ENCODE measurements around the gene COL9A2. TPM values are rescaled to one million over a fixed set of nuclear protein-coding genes. Genes with fewer than 3 reads are reported as not detected.

Gene COL9A2
- total RNA-seq (2.9 and 3.4 TPM in 2 replicates), polyA plus RNA-seq (5.9 and 7.2 TPM in 2 replicates)

DNA sequence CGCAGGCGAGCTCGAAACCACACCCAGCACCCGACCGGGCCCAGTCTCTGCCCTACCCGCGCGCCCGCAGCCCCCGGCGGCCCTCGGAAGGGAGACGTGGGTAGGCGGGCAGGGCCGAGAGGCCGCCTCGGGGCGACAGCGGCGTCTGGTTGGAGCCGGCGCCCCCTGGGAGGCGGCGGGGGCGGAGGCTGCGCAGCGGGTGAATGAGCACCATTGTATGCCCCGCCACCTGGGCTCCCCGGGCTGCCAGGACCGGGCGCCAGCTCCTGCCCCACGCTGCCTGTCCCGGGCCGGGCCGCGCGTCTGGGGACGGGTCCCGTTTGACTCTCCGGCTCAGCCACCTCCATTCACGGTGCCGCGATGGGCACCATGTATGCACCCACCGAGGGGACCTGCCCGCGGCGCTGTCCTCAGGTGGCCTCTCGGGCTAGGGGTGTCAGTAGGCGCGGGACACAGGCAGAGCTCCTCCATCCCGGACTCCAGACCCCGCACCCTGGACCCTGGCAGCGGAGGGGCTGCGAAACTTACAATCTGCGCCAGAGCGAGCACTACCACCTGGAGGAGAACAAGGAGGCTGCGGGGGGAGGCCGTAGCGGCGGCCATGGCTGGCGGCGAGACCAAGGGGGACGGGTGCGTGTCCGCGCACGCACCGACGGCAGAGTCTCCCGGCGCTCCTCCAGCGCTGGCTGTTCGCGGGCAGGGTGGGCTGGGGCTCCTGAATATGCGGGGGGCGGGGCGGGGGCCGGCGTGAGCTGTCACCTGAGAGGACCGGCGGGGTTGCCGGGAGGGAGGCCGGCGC lies at the start of gene COL9A2:
COL9A2 (minus strand) TSS at position 692 of the 799 bp plus-strand sequence; CDS start at position 603, 89 bp downstream.
- peaks cover 43% of the 10 kb centered on the region for H3K27me3 ChIP-seq
- peak; percentile 37 to 48 for DNase-seq (ENCODE audit: low read depth in 1 of 2, low spot score in 1 of 2)
- no peaks in the 10 kb centered on the region for H3K36me3 ChIP-seq
- H3K4me1 ChIP-seq (ENCODE audit: low read depth) = peaks cover 7% of the 10 kb centered on the region
- H3K4me3 ChIP-seq = peak within 1 kb of the TSS; percentile 28
- H3K9me3 ChIP-seq (ENCODE audit: low read depth) = no peaks in the 10 kb centered on the region
- no peak for TF ChIP-seq CTCF (IDR thresholded peaks at IDR 0.05; ENCODE audit: low read depth, low read length)
- H3K27ac ChIP-seq = no peak within 1 kb of the TSS

- no peak for DNase-seq (ENCODE audit: low read depth in 1 of 2, low spot score in 1 of 2)
- Histone ChIP-seq H3K27ac (no peak overlapping the region), H3K4me3 (no peak overlapping the region), H3K36me3 (no peaks in the 10 kb centered on the region), H3K9me3 (ENCODE audit: low read depth) (no peaks in the 10 kb centered on the region), H3K4me1 (ENCODE audit: low read depth) (no peaks in the 10 kb centered on the region), H3K27me3 (no peaks in the 10 kb centered on the region)
- TF ChIP-seq CTCF (IDR thresholded peaks at IDR 0.05; ENCODE audit: low read depth, low read length) = no peak
Observed at GRCh38 chr1:40363721-40364120, 46.6 kb upstream of the COL9A2 start.

GRCh38 chr1:40362699-40363098 lies 45.6 kb upstream of the COL9A2 start:
- Histone ChIP-seq H3K27me3 (no peaks in the 10 kb centered on the region), H3K4me3 (no peak overlapping the region), H3K36me3 (no peaks in the 10 kb centered on the region), H3K9me3 (ENCODE audit: low read depth) (no peaks in the 10 kb centered on the region), H3K27ac (no peak overlapping the region), H3K4me1 (ENCODE audit: low read depth) (no peaks in the 10 kb centered on the region)
- no peak for TF ChIP-seq CTCF (IDR thresholded peaks at IDR 0.05; ENCODE audit: low read depth, low read length)
- DNase-seq (ENCODE audit: low read depth in 1 of 2, low spot score in 1 of 2) = peak in 1 of 2 donors; percentile 70

- Histone ChIP-seq H3K4me3 (no peak overlapping the region), H3K9me3 (ENCODE audit: low read depth) (no peaks in the 10 kb centered on the region), H3K4me1 (ENCODE audit: low read depth) (no peaks in the 10 kb centered on the region), H3K36me3 (no peaks in the 10 kb centered on the region), H3K27me3 (no peaks in the 10 kb centered on the region), H3K27ac (no peak overlapping the region)
- DNase-seq (ENCODE audit: low read depth in 1 of 2, low spot score in 1 of 2) = no peak
- TF ChIP-seq CTCF (IDR thresholded peaks at IDR 0.05; ENCODE audit: low read depth, low read length) = no peak
Observed at GRCh38 chr1:40362199-40362598, 45.1 kb upstream of the COL9A2 start.

DNA sequence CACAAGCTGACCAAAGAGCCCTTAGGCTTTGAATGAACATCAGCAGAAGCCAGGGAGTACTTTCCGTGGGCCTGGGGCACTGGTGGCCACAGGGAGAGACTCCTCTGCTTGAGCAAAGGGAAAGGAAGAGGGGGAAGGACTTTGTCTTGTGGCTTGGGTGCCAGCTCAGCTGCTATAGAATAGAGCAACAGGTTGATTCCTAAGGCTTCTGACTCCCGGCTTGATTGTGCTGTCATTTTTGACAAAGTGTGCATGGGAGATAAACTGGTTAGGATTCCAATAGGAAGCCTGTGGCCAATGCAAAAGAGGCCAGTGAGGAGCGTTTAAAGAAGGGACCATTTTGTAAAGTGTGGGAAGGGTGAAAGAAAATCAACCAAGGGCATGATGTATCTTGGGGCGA lies 44.6 kb upstream of the COL9A2 start:
- TF ChIP-seq CTCF (IDR thresholded peaks at IDR 0.05; ENCODE audit: low read depth, low read length) = no peak
- no peak for DNase-seq (ENCODE audit: low read depth in 1 of 2, low spot score in 1 of 2)

More for the DNA sequence above, 44.6 kb upstream of the COL9A2 start:
- Histone ChIP-seq H3K27me3 (no peaks in the 10 kb centered on the region), H3K4me1 (ENCODE audit: low read depth) (no peaks in the 10 kb centered on the region), H3K36me3 (no peaks in the 10 kb centered on the region), H3K9me3 (ENCODE audit: low read depth) (no peaks in the 10 kb centered on the region), H3K4me3 (no peak overlapping the region), H3K27ac (no peak overlapping the region)

All from cardiac muscle cell (in vitro differentiated cells and primary cell).